HepG2 (cell line): ENCODE results near the gene MYO1B. TPM values are rescaled to one million over a fixed set of nuclear protein-coding genes. Genes with fewer than 3 reads are reported as not detected.

ENCODE experiments used
- ARNTL ChIP-seq: sonication (generic); formaldehyde crosslinking; IDR thresholded peaks from 2 replicates; pipeline ENCODE4 v1.4.0; 2020; ENCODE audit warnings: mild to moderate bottlenecking, missing genetic modification reagents
- ATF7-NPFF ChIP-seq: sonication (generic); formaldehyde crosslinking; IDR thresholded peaks from 2 replicates; pipeline ENCODE4 v1.8.1; 2023; ENCODE audit warnings: mild to moderate bottlenecking, low read depth, missing genetic modification reagents, moderate library complexity
- CCDC6 ChIP-seq: sonication (generic); formaldehyde crosslinking; IDR thresholded peaks from 2 replicates; pipeline ENCODE4 v1.8.1; 2022; ENCODE audit warnings: mild to moderate bottlenecking, missing genetic modification reagents, moderate library complexity
- CEBPB ChIP-seq: IDR thresholded peaks from 2 replicates; pipeline ENCODE4 v1.6.1; 2011; ENCODE audit warnings: low read depth, low read length, improper control_type of control experiment, borderline replicate concordance
- GATAD2A ChIP-seq: IDR thresholded peaks from 2 replicates; pipeline ENCODE4 v1.6.1; 2016
- GTF2F1 ChIP-seq: fragments of 150-350 bp; IDR thresholded peaks from 2 replicates; pipeline ENCODE4 v1.6.1; 2014; ENCODE audit warnings: low read length
- JUNB ChIP-seq: sonication (generic); formaldehyde crosslinking; IDR thresholded peaks from 2 replicates; pipeline ENCODE4 v1.8.0; 2022; ENCODE audit warnings: missing genetic modification reagents, mild to moderate bottlenecking, borderline replicate concordance
- KLF12 ChIP-seq: sonication (generic); formaldehyde crosslinking; IDR thresholded peaks from 2 replicates; pipeline ENCODE4 v1.4.0; 2020; ENCODE audit warnings: missing genetic modification reagents, borderline replicate concordance
- NCOA2 ChIP-seq: sonication (generic); formaldehyde crosslinking; IDR thresholded peaks from 2 replicates; pipeline ENCODE4 v1.8.0; 2022; ENCODE audit warnings: inconsistent platforms
- RBM22 ChIP-seq: fragments of 200-400 bp; formaldehyde crosslinking; optimal IDR thresholded peaks from 2 replicates; pipeline ENCODE3; 2017; ENCODE audit warnings: mild to moderate bottlenecking, low read length, moderate library complexity
- RNF2 ChIP-seq: fragments of 450-650 bp; conservative IDR thresholded peaks from 2 replicates; pipeline ENCODE4 v1.6.1; 2016; ENCODE audit warnings: low read depth
- SALL2 ChIP-seq: sonication (generic); formaldehyde crosslinking; IDR thresholded peaks from 2 replicates; pipeline ENCODE4 v1.8.1; 2023; ENCODE audit warnings: mild to moderate bottlenecking, missing genetic modification reagents, inconsistent platforms
- TP53 ChIP-seq: sonication (generic); formaldehyde crosslinking; conservative IDR thresholded peaks from 2 replicates; pipeline ENCODE4 v1.4.0; 2020; ENCODE audit warnings: missing genetic modification reagents
- XBP1 ChIP-seq: sonication (generic); formaldehyde crosslinking; IDR thresholded peaks from 2 replicates; pipeline ENCODE4 v1.5.0; 2020; ENCODE audit warnings: missing genetic modification reagents
- XRCC5 ChIP-seq: fragments of 200-400 bp; formaldehyde crosslinking; optimal IDR thresholded peaks from 2 replicates; pipeline ENCODE3; 2017; ENCODE audit warnings: mild to moderate bottlenecking, low read length
- ZFP1 ChIP-seq: IDR thresholded peaks from 2 replicates; pipeline ENCODE4 v1.6.1; 2016
- ZFX ChIP-seq: sonication (generic); formaldehyde crosslinking; IDR thresholded peaks from 2 replicates; pipeline ENCODE4 v1.4.0; 2020; ENCODE audit warnings: mild to moderate bottlenecking, low read depth, missing genetic modification reagents, moderate library complexity
- ZNF354B ChIP-seq: sonication (generic); formaldehyde crosslinking; IDR thresholded peaks from 2 replicates; pipeline ENCODE4 v1.8.0; 2022; ENCODE audit warnings: mild to moderate bottlenecking, missing genetic modification reagents
- ZNF451 ChIP-seq: sonication (generic); formaldehyde crosslinking; IDR thresholded peaks from 2 replicates; pipeline ENCODE4 v1.5.0; 2020; ENCODE audit warnings: mild to moderate bottlenecking, missing genetic modification reagents
- ZNF556 ChIP-seq: sonication (generic); formaldehyde crosslinking; IDR thresholded peaks from 2 replicates; pipeline ENCODE4 v1.4.0; 2020; ENCODE audit warnings: mild to moderate bottlenecking, missing genetic modification reagents, borderline replicate concordance
- ZNF737 ChIP-seq: sonication (generic); formaldehyde crosslinking; IDR thresholded peaks from 2 replicates; pipeline ENCODE4 v1.5.0; 2020; ENCODE audit warnings: missing genetic modification reagents, mild to moderate bottlenecking, borderline replicate concordance
- polyA plus RNA-seq, 8 experiments: library from polyadenylated mRNA; depleted of rRNA in 3 of 8; stranded (reverse) in 7 of 8; unstranded in 1 of 8; fragments of >200 nt; fragmentation: Illumina TruSeq in 4 of 8; extraction: Trizol in 4 of 8; gene quantifications; 2 replicates each; pipeline versions ENCODE4 v1.2.1 to v1.2.3, GENCODE V29; 2011 to 2016; ENCODE audit warnings: low read depth in 4 of 8, missing spikeins in 1 of 8, mixed read lengths in 1 of 8; ENCODE audit not compliant: insufficient read depth in 1 of 8
- total RNA-seq, 5 experiments: library from RNA; depleted of rRNA; stranded (reverse); fragments of >200 nt; fragmentation: Illumina TruSeq; extraction: Trizol; gene quantifications; 2 replicates each; pipeline ENCODE4 v1.2.3, GENCODE V29; 2016; ENCODE audit warnings: low read depth in 1 of 5
- TF ChIP-seq, protein P1 (sequence below), 2 experiments: sonication (generic) in 1 of 2; formaldehyde crosslinking in 1 of 2; IDR thresholded peaks; 2 replicates each; pipeline versions ENCODE4 v1.4.0 to v1.6.1; 2016 to 2020; ENCODE audit warnings: borderline replicate concordance in 1 of 2, low read depth in 1 of 2, mild to moderate bottlenecking in 1 of 2, missing genetic modification reagents in 1 of 2
- TF ChIP-seq, protein P2 (sequence below): sonication (generic); formaldehyde crosslinking; IDR thresholded peaks from 2 replicates; pipeline ENCODE4 v1.4.0; 2020; ENCODE audit warnings: missing genetic modification reagents, borderline replicate concordance

Gene MYO1B
- total and polyA plus RNA-seq, 2 of the 13 experiments (the other 11 are each of a cell fraction or from before 2014, with no cell fraction given) = 36.9 to 89.8 TPM

DNA sequence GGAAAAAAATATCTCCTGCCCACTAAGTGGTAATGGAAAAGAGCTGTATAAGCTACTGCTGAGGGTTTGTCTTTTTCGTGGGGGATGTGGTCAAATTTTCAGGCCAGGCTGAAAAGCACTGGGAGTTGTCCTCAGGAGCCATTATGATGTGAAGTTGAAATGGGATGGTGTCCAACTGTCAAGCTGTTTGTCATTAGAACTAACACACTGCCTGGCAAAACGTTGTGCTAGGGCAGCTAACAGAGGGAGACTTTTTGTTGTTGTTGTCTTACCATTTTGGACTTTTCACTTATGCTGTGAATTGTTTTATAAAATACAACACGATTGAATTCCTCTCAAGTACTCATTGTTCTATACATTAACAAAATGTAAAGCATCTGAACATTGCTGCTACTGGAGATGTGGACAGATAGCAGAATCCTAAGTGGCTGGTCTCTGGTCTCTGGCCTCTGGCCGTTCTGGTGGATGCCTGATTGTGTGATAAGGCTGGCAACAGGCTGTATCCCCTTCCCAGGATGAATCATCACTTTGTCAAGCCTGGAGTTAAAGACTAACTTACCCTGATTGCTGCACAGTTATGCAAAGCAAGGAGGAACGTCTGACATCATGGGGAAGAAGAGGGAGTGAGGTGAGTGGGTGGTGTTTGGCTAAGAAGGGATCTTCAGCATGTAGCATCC, 2.3 kb downstream of the MYO1B start (continued):
- TF ChIP-seq TP53 (no peak), ZNF737 (CRISPR knock-in tag) (no peak), JUNB (CRISPR knock-in tag) (peak; percentile 85; the same call in 1 of the 2 replicates), KLF12 (no peak), ATF7-NPFF (CRISPR knock-in tag) (no peak), ZFP1 (CRISPR knock-in tag) (no peak; the same call in 1 of the 2 replicates), RBM22 (no peak), GATAD2A (CRISPR knock-in tag) (peak; percentile 93), CEBPB (peak; percentile 93), ZNF354B (no peak), NCOA2 (CRISPR knock-in tag) (peak; percentile 59; the same call in 1 of the 2 replicates), XBP1 (CRISPR knock-in tag) (peak; percentile 92; the same call in 1 of the 2 replicates), SALL2 (no peak), GTF2F1 (no peak), ARNTL (CRISPR knock-in tag) (no peak), CCDC6 (CRISPR knock-in tag) (peak; percentile 63; the same call in 1 of the 2 replicates), RNF2 (no peak), XRCC5 (peak; percentile 74), ZNF451 (CRISPR knock-in tag) (no peak), ZNF556 (CRISPR knock-in tag) (peak; percentile 51; the same call in 1 of the 2 replicates), ZFX (peak; percentile 42)
- TF ChIP-seq, protein P1, sequence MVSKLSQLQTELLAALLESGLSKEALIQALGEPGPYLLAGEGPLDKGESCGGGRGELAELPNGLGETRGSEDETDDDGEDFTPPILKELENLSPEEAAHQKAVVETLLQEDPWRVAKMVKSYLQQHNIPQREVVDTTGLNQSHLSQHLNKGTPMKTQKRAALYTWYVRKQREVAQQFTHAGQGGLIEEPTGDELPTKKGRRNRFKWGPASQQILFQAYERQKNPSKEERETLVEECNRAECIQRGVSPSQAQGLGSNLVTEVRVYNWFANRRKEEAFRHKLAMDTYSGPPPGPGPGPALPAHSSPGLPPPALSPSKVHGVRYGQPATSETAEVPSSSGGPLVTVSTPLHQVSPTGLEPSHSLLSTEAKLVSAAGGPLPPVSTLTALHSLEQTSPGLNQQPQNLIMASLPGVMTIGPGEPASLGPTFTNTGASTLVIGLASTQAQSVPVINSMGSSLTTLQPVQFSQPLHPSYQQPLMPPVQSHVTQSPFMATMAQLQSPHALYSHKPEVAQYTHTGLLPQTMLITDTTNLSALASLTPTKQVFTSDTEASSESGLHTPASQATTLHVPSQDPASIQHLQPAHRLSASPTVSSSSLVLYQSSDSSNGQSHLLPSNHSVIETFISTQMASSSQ (IDR thresholded peaks at IDR 0.05; ENCODE audit: low read depth) = peak; percentile 72
- TF ChIP-seq, protein P1 (CRISPR knock-in tag; IDR thresholded peaks at IDR 0.05; ENCODE audit: borderline replicate concordance) = peak; percentile 88; the same call in 1 of the 2 replicates
- TF ChIP-seq, protein P2, sequence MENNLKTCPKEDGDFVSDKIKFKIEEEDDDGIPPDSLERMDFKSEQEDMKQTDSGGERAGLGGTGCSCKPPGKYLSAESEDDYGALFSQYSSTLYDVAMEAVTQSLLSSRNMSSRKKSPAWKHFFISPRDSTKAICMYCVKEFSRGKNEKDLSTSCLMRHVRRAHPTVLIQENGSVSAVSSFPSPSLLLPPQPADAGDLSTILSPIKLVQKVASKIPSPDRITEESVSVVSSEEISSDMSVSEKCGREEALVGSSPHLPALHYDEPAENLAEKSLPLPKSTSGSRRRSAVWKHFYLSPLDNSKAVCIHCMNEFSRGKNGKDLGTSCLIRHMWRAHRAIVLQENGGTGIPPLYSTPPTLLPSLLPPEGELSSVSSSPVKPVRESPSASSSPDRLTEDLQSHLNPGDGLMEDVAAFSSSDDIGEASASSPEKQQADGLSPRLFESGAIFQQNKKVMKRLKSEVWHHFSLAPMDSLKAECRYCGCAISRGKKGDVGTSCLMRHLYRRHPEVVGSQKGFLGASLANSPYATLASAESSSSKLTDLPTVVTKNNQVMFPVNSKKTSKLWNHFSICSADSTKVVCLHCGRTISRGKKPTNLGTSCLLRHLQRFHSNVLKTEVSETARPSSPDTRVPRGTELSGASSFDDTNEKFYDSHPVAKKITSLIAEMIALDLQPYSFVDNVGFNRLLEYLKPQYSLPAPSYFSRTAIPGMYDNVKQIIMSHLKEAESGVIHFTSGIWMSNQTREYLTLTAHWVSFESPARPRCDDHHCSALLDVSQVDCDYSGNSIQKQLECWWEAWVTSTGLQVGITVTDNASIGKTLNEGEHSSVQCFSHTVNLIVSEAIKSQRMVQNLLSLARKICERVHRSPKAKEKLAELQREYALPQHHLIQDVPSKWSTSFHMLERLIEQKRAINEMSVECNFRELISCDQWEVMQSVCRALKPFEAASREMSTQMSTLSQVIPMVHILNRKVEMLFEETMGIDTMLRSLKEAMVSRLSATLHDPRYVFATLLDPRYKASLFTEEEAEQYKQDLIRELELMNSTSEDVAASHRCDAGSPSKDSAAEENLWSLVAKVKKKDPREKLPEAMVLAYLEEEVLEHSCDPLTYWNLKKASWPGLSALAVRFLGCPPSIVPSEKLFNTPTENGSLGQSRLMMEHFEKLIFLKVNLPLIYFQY (CRISPR knock-in tag) = no peak
